Measurements from ENCODE around the gene SLC35A5.
"Not testable (repeated sequence)": the region's sequence is repeated elsewhere in the genome, so short reads cannot be mapped to it uniquely, and the experiment has no call there.

Gene SLC35A5, protein sequence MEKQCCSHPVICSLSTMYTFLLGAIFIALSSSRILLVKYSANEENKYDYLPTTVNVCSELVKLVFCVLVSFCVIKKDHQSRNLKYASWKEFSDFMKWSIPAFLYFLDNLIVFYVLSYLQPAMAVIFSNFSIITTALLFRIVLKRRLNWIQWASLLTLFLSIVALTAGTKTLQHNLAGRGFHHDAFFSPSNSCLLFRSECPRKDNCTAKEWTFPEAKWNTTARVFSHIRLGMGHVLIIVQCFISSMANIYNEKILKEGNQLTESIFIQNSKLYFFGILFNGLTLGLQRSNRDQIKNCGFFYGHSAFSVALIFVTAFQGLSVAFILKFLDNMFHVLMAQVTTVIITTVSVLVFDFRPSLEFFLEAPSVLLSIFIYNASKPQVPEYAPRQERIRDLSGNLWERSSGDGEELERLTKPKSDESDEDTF

GRCh38 chr3:112561734-112562529, at the start of gene SLC35A5, which contains the start of gene ATG3:
TSS of gene SLC35A5 (plus strand) at chr3:112562045. CDS start at chr3:112563404, 1,359 bp downstream.
TSS of gene ATG3 (minus strand) at chr3:112561962. CDS start at chr3:112561528, 434 bp downstream.
- peak; percentile 99 for DNase-seq

- no peak for DNase-seq
Observed at GRCh38 chr3:112512320-112512719, 49.5 kb upstream of the SLC35A5 start.

DNA sequence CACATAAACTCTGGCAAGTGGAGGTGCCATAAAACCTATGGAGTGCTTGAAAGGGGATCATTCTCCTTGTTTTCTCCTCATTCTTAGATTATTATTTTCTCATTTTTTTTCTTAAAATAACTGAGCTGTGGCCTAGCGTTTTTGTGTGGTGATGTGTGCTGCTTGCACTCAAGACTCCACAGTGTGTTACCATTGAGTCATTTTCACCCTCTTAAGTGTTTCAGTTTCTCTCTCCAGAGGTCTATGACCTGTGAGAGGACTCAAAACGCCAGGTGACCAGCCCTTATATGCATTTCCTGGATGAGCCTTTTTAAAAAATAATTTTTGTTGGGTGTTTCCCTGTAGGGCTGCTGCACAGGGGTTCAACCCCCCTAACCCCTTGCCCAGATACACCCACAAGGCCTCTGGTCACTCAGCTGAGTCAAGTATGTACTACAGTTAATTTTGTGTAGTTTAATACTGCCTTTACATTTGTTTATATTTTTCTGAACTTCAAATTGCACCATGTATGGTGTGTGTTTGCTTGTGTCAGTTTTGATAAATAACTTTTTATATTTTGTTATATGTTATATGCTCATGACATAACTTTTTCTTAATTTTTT, 47.2 kb upstream of the SLC35A5 start:
- DNase-seq, result no peak

GRCh38 chr3:112518970-112519369, 42.9 kb upstream of the SLC35A5 start:
- DNase-seq, result not testable (repeated sequence)

DNA sequence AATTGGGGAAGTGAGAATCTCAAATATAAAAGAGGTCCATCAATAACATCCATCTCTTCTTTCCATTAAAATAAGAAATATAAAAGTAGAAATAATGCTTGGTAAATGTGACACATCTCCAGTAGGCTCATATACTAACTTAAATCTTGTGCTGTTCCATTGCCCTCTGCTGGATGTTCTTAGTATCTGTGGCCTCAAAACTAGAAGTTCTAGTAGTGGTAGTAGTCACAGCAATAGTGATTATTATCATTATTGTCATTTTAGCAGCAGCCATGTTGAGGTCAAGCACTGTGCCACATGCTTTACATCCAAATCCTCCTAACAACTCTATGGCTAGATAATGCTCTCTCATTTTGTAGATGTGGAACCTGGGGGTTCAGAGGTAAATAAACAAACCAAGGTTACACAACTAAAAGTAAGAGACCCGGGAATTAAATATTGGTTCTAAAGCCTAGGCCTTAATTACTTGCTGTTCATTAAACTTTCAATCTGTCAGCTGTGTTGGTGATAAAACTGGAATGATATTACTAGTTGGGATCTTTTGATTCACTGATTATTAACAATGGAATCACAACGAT, 42.3 kb upstream of the SLC35A5 start:
- DNase-seq, result peak; percentile 61

GRCh38 chr3:112524127-112524526, 37.7 kb upstream of the SLC35A5 start:
- not testable (repeated sequence) for DNase-seq

DNA sequence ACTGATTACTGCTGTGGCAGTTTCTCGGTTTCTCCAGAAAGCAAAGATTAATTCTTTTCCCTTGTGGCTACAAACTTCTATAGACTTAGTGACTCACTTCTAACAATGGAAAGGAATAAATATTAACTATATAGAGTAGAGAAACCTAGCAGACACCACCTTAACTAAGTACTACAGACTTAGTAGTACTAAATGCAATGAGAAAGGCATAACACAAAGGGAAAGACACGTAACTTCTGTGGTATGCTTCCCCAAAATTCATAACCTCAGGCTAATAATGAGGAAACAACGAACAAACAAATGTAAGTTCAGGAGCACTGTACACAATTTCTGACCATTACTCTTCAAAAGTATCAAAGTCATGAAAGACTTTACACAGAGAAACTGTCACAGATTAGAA, 31.3 kb upstream of the SLC35A5 start:
- no peak for DNase-seq

DNA sequence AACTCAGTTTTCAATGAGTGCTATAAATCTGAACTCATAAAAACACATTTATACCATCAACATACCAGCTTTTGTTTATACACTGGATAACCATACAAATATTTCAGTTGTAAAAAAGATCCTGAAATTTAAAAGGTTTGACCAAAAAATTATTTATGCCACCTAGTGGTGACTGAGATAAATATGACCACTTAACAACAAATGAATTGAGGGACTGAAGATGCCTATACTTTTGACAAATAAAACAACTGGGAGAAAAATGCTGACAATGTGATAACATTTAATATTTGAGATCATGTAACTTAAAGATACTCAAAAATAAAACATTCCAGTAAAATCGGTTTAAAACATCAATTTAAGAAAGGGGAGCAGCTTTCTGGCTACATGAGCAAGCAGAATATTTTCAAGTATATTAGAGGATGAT, 30.5 kb upstream of the SLC35A5 start:
- peak; percentile 19 for DNase-seq

- DNase-seq, result no peak
Observed at GRCh38 chr3:112539825-112540650, 21.8 kb upstream of the SLC35A5 start.

DNA sequence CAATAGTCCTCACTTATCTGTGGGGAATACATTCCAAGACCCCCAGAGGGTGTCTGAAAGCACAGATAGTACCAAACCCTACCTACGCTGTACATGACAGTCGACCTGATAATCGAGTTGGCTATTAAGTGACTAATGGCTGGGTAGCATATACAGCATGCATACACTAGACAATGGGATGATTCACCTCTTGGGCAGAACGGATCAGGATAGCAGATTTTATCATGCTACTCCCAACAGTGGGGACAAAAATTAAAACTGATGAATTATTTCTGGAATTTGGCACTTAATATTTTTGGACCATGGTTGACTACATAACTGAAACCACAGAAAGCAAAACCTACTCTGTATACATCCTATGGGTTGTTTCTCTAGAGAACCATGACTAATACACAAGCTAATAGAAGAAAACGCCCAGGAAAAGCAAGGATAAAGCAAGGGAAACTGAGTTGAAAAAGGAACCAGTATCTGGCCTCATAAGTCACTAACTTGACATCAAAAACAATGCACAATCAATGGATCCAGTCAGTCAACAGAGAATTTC, 15.6 kb upstream of the SLC35A5 start:
- no peak for DNase-seq

- DNase-seq, result no peak
Observed at GRCh38 chr3:112550859-112551258, 11.0 kb upstream of the SLC35A5 start.

DNA sequence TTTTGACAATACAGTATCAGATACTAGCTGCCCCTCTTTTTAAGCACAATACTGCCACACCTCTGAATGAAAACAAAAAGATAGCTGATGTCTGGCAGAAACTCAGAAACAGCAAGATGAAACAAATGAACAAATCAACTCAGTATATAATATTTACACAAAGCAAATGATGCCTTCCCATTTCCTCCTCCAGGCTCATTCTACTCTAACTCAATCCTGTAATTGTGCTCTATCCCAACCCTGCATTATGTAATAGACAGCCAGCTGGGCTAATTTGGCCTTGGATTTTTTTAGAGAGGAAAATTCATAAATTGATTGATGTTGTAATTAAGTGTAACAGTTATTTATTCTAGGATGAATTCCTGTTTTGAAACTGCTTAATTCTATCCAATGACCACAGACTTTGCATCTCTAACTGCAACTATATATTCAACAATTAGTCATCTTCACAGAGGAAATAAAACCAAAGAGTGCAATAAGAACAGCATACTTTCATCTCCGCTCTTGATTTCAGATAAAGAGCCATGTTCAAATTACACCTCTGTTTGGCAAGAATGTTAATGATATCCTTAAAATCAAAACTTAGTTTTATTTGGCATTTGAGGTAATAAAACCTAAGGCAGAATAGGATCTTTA, 6.2 kb upstream of the SLC35A5 start:
- no peak for DNase-seq

GRCh38 chr3:112557976-112558375, 3.9 kb upstream of the SLC35A5 start:
- no peak for DNase-seq

DNA sequence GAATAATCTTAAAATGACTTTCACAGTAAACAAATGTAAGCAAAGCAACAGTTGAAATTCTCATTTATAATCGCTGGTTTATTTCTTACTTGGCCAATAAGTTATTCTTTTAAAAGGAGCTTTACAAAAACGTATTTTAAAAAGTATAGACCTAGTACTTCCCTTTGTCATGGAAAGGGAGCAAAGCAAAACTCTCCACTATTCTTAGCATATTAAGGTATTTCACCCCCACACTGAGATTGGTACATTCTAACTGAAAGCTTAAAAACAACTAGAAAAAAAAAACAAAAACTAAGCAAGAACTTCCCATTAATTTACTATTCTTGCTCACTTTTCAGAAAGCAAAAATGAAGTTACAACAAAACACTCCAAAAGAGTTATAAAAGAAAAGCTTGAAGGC, 1.5 kb upstream of the SLC35A5 start:
- no peak for DNase-seq

- peak; percentile 49 for DNase-seq
Observed at GRCh38 chr3:112560721-112561483, 943 bp upstream of the SLC35A5 start.

DNA sequence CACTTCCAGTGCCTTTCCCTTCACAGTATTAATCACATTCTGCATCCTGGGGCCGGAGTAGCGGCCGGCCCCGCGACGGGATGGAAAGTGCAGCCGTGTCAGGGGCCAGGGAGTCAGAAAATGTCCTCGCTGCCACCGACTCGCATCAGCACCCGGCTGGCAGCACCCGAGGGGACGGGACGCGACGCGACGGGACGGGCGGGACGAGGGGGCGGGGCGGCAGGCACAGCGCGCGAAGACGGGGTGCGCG, 436 bp upstream of the SLC35A5 start:
- DNase-seq, result peak; percentile 68

GRCh38 chr3:112564247-112564939, 2.5 kb downstream of the SLC35A5 start:
- not testable (repeated sequence) for DNase-seq

DNA sequence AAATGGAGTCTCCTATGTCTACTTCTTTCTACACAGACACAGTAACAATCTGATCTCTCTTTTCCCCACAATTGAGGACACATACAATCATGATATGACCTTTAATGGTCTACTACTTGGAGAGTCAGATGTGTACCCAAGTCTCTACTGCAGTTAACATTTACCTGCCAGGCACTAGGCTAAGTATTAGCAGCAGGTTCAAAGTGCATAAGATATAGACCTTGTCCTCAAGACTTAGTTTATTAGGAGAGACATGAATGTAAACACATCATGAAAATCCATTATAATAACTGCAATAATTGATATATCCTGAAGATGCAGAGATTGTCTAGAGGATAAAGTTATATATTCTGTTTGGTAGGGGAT, 3.1 kb downstream of the SLC35A5 start:
- DNase-seq, result no peak

- DNase-seq, result no peak
Observed at GRCh38 chr3:112568642-112569041, 6.8 kb downstream of the SLC35A5 start.

DNA sequence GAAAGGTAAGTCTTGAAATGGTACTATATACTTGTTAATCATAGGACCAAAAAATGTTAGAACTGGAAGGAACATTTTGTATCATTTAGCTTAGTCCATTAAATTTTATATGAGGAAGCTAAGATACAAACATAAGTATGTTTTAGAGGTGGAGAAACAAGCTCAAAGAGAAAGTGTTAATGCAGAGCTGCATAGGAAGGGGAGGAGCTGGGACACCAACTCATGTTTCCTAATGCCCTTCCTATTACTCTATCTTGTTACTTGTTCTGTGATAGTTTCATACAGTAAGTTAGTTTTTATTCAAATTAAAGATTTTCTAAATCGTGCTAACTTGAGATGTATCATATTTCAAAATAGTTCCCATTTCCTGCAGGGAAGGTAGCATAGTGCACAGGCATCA, 7.4 kb downstream of the SLC35A5 start:
- DNase-seq, result no peak

Measured in NCI-H1436 (cell line).